Trophoblast cell (in vitro differentiated cells and primary cell): ENCODE data around the gene RCOR1.
A peak's percentile ranks its signal among the peaks of the same experiment; 100 is the strongest.
"Not testable (repeated sequence)": the region's sequence is repeated elsewhere in the genome, so short reads cannot be mapped to it uniquely, and the experiment has no call there.

ENCODE experiments used
- DNase-seq, 2 donors: peaks; one replicate each; pipeline ENCODE4 v3.0.0-alpha.2; 2016
- H2AFZ ChIP-seq: 2 replicates; pipeline ENCODE4 v1.6.1; 2013; ENCODE audit warnings: low read length, moderate library complexity, mild to moderate bottlenecking; ENCODE audit not compliant: insufficient read depth, poor library complexity
- H2AK5ac ChIP-seq: 2 replicates; pipeline ENCODE4 v1.6.1; 2013; ENCODE audit warnings: mild to moderate bottlenecking, low read length
- H2BK120ac ChIP-seq: 2 replicates; pipeline ENCODE4 v1.6.1; 2013; ENCODE audit warnings: low read length, mild to moderate bottlenecking, moderate library complexity; ENCODE audit not compliant: insufficient read depth, poor library complexity
- H2BK12ac ChIP-seq: 2 replicates; pipeline ENCODE4 v1.6.1; 2013; ENCODE audit warnings: mild to moderate bottlenecking, low read length, moderate library complexity
- H2BK5ac ChIP-seq: 2 replicates; pipeline ENCODE4 v1.6.1; 2013; ENCODE audit warnings: low read length, low read depth, moderate library complexity, mild to moderate bottlenecking; ENCODE audit not compliant: poor library complexity
- H3K14ac ChIP-seq: 2 replicates; pipeline ENCODE4 v1.6.1; 2013; ENCODE audit warnings: mild to moderate bottlenecking, low read length
- H3K18ac ChIP-seq: 2 replicates; pipeline ENCODE4 v1.6.1; 2013; ENCODE audit warnings: mild to moderate bottlenecking, low read length
- H3K23ac ChIP-seq: 2 replicates; pipeline ENCODE4 v1.6.1; 2013; ENCODE audit warnings: low read length
- H3K27ac ChIP-seq: 2 replicates; pipeline ENCODE4 v1.5.1; 2013; ENCODE audit warnings: low read depth, mild to moderate bottlenecking, inconsistent platforms, low read length, moderate library complexity
- H3K27me3 ChIP-seq: 2 replicates; pipeline ENCODE4 v1.6.1; 2013; ENCODE audit warnings: inconsistent platforms, mild to moderate bottlenecking, low read length, moderate library complexity; ENCODE audit not compliant: insufficient read depth
- H3K36me3 ChIP-seq, 2 experiments: 1 replicate in 1 of 2; 2 replicates in 1 of 2; pipeline ENCODE4 v1.6.1; 2013; ENCODE audit warnings: low read length in 2 of 2, mild to moderate bottlenecking in 2 of 2, moderate library complexity in 1 of 2; ENCODE audit not compliant: insufficient read depth in 2 of 2, control insufficient read depth in 1 of 2
- H3K4ac ChIP-seq: 2 replicates; pipeline ENCODE4 v1.6.1; 2013; ENCODE audit warnings: low read depth, mild to moderate bottlenecking, low read length, moderate library complexity
- H3K4me1 ChIP-seq, 2 experiments: 1 replicate in 1 of 2; 2 replicates in 1 of 2; pipeline ENCODE4 v1.6.1; 2013; ENCODE audit warnings: low read length in 2 of 2, mild to moderate bottlenecking in 2 of 2, moderate library complexity in 1 of 2; ENCODE audit not compliant: insufficient read depth in 2 of 2, control insufficient read depth in 1 of 2
- H3K4me2 ChIP-seq: 2 replicates; pipeline ENCODE4 v1.6.1; 2013; ENCODE audit warnings: inconsistent platforms, mild to moderate bottlenecking, low read length, moderate library complexity
- H3K4me3 ChIP-seq: 2 replicates; pipeline ENCODE4 v1.5.1; 2013; ENCODE audit warnings: mild to moderate bottlenecking, low read depth, low read length, inconsistent platforms
- H3K79me1 ChIP-seq: one replicate; pipeline ENCODE4 v1.6.1; 2013; ENCODE audit warnings: low read length
- H3K79me2 ChIP-seq: 2 replicates; pipeline ENCODE4 v1.6.1; 2013; ENCODE audit warnings: low read length, mild to moderate bottlenecking; ENCODE audit not compliant: control insufficient read depth, insufficient read depth, poor library complexity
- H3K9ac ChIP-seq: 2 replicates; pipeline ENCODE4 v1.6.1; 2013; ENCODE audit warnings: mild to moderate bottlenecking, low read length
- H3K9me3 ChIP-seq: 2 replicates; pipeline ENCODE4 v1.6.1; 2013; ENCODE audit warnings: low read depth, mild to moderate bottlenecking, control low read depth, inconsistent platforms, low read length; ENCODE audit not compliant: insufficient read depth
- H4K12ac ChIP-seq: 2 replicates; pipeline ENCODE4 v1.6.1; 2013; ENCODE audit warnings: low read depth, mild to moderate bottlenecking, low read length, moderate library complexity
- H4K8ac ChIP-seq: 2 replicates; pipeline ENCODE4 v1.6.1; 2013; ENCODE audit warnings: low read depth, mild to moderate bottlenecking, low read length, moderate library complexity
- H4K91ac ChIP-seq: one replicate; pipeline ENCODE4 v1.6.1; 2013; ENCODE audit warnings: low read depth, mild to moderate bottlenecking, low read length, moderate library complexity
- WGBS: extraction: QIAGEN DNeasy Blood & Tissue Kit; methylation state at CpG from one replicate; pipeline ENCODE4 v1.1.7; 2013; ENCODE audit warnings: missing lambda C conversion rate; ENCODE audit not compliant: insufficient read length, insufficient coverage; ENCODE audit errors: extremely low coverage; 5-methylcytosine and 5-hydroxymethylcytosine counted together

RCOR1 gene

GRCh38 chr14:102639611-102640010 lies 47.2 kb downstream of the RCOR1 start:
- not testable (repeated sequence) for H2BK120ac ChIP-seq, H2AK5ac ChIP-seq, H2BK5ac ChIP-seq, DNase-seq, H4K91ac ChIP-seq, H4K12ac ChIP-seq, H3K4me3 ChIP-seq, H3K36me3 ChIP-seq, H3K9ac ChIP-seq, H3K18ac ChIP-seq, H3K4me2 ChIP-seq, H3K79me1 ChIP-seq, H3K23ac ChIP-seq, H3K14ac ChIP-seq, H3K27ac ChIP-seq, H2AFZ ChIP-seq, H3K4me1 ChIP-seq, H4K8ac ChIP-seq, H3K27me3 ChIP-seq, H2BK12ac ChIP-seq, H3K9me3 ChIP-seq
- peaks cover 36% of the 10 kb centered on the region for H3K79me2 ChIP-seq
- H3K4ac ChIP-seq: peak overlapping the region; percentile 99
- WGBS: no CpG with 5 or more reads among the region's 6 CpGs

- Histone ChIP-seq H3K14ac (no peak overlapping the region), H4K8ac (no peak overlapping the region), H3K27me3 (no peaks in the 10 kb centered on the region), H3K36me3 (peaks cover 0 to 5% of the 10 kb centered on the region in 2 experiments), H2BK5ac (no peak overlapping the region), H3K79me2 (peaks cover 31% of the 10 kb centered on the region), H3K18ac (no peak overlapping the region), H4K91ac (no peak overlapping the region), H2BK120ac (no peak overlapping the region), H3K4me2 (no peak overlapping the region), H4K12ac (no peak overlapping the region), H3K79me1 (no peaks in the 10 kb centered on the region), H2AFZ (no peak overlapping the region), H3K23ac (no peak overlapping the region), H3K9me3 (no peaks in the 10 kb centered on the region), H2AK5ac (no peak overlapping the region), H2BK12ac (no peak overlapping the region), H3K27ac (no peak overlapping the region), H3K4me3 (no peak overlapping the region), H3K4me1 (peaks cover 10 to 12% of the 10 kb centered on the region in 2 experiments), H3K9ac (no peak overlapping the region), H3K4ac (peak overlapping the region; percentile 85)
- no CpG with 5 or more reads among the region's 3 CpGs for WGBS
- no peak for DNase-seq
Measured at GRCh38 chr14:102644523-102644922, 52.1 kb downstream of the RCOR1 start.

- Histone ChIP-seq H3K4me1 (peaks cover 10 to 12% of the 10 kb centered on the region in 2 experiments), H3K18ac (no peak overlapping the region), H3K9me3 (no peaks in the 10 kb centered on the region), H2BK5ac (no peak overlapping the region), H3K23ac (no peak overlapping the region), H3K9ac (no peak overlapping the region), H3K4me2 (no peak overlapping the region), H2AFZ (no peak overlapping the region), H3K79me2 (peaks cover 24% of the 10 kb centered on the region), H3K27me3 (no peaks in the 10 kb centered on the region), H2BK12ac (no peak overlapping the region), H2AK5ac (no peak overlapping the region), H2BK120ac (no peak overlapping the region), H3K4ac (peak overlapping the region; percentile 84), H4K91ac (no peak overlapping the region), H3K27ac (no peak overlapping the region), H3K36me3 (no peaks in the 10 kb centered on the region), H3K14ac (no peak overlapping the region), H4K8ac (no peak overlapping the region), H4K12ac (no peak overlapping the region), H3K79me1 (no peaks in the 10 kb centered on the region), H3K4me3 (no peak overlapping the region)
- no peak for DNase-seq
- WGBS: no CpG with 5 or more reads among the region's 2 CpGs
Measured at GRCh38 chr14:102645746-102646440, 53.4 kb downstream of the RCOR1 start.

- Histone ChIP-seq H3K23ac (no peak overlapping the region), H2AFZ (no peak overlapping the region), H3K36me3 (no peaks in the 10 kb centered on the region), H3K14ac (no peak overlapping the region), H3K27me3 (no peaks in the 10 kb centered on the region), H2BK120ac (no peak overlapping the region), H2AK5ac (no peak overlapping the region), H4K12ac (no peak overlapping the region), H3K27ac (no peak overlapping the region), H3K9me3 (no peaks in the 10 kb centered on the region), H3K4me2 (no peak overlapping the region), H3K79me2 (peaks cover 22% of the 10 kb centered on the region), H3K79me1 (no peaks in the 10 kb centered on the region), H4K8ac (no peak overlapping the region), H3K4me1 (peaks cover 10 to 12% of the 10 kb centered on the region in 2 experiments), H3K9ac (no peak overlapping the region), H3K4me3 (no peak overlapping the region), H3K18ac (no peak overlapping the region), H3K4ac (no peak overlapping the region), H2BK5ac (no peak overlapping the region), H4K91ac (no peak overlapping the region), H2BK12ac (no peak overlapping the region)
- peak in 1 of 2 donors; percentile 52 for DNase-seq
- WGBS: no CpG with 5 or more reads among the region's 3 CpGs
Measured at GRCh38 chr14:102646615-102647014, 54.2 kb downstream of the RCOR1 start.
